DOHH2 (cell line): ENCODE measurements around the gene MIAT.

Experiments used
- H3F3A ChIP-seq: fragments of 200-600 bp; sonication (generic), shearing (Covaris generic); 2 replicates; pipeline ENCODE4 v1.6.0; 2016; ENCODE audit warnings: antibody characterized with exemption, mild to moderate bottlenecking; ENCODE audit not compliant: control insufficient read depth, insufficient read depth
- H3K27ac ChIP-seq: fragments of 200-600 bp; sonication (generic); 2 replicates; pipeline ENCODE4 v1.5.1; 2014; ENCODE audit warnings: low read depth, mild to moderate bottlenecking, low read length, moderate library complexity
- H3K27me3 ChIP-seq: fragments of 200-600 bp; sonication (generic); 2 replicates; pipeline ENCODE4 v1.6.1; 2014; ENCODE audit warnings: mild to moderate bottlenecking, low read length, mixed read lengths; ENCODE audit not compliant: control insufficient read depth
- H3K36me3 ChIP-seq: fragments of 200-600 bp; sonication (generic); 2 replicates; pipeline ENCODE4 v1.6.1; 2014; ENCODE audit warnings: mild to moderate bottlenecking, low read length, moderate library complexity, mixed read lengths; ENCODE audit not compliant: control insufficient read depth
- H3K4me1 ChIP-seq: fragments of 200-600 bp; sonication (generic); 2 replicates; pipeline ENCODE4 v1.6.1; 2014; ENCODE audit warnings: mild to moderate bottlenecking, low read length, mixed read lengths; ENCODE audit not compliant: control insufficient read depth
- H3K4me2 ChIP-seq: fragments of 200-600 bp; sonication (generic); 2 replicates; pipeline ENCODE4 v1.6.0; 2014; ENCODE audit warnings: mild to moderate bottlenecking, low read length, moderate library complexity
- H3K4me3 ChIP-seq: fragments of 200-600 bp; sonication (generic); 2 replicates; pipeline ENCODE4 v1.5.1; 2014; ENCODE audit warnings: mild to moderate bottlenecking, low read length, mixed read lengths
- H3K79me2 ChIP-seq: fragments of 200-600 bp; sonication (generic); 2 replicates; pipeline ENCODE4 v1.6.1; 2014; ENCODE audit warnings: mild to moderate bottlenecking, low read length, mixed read lengths; ENCODE audit not compliant: control insufficient read depth
- H3K9me2 ChIP-seq: fragments of 200-600 bp; sonication (generic); replicated peaks from 2 replicates; pipeline ENCODE4 v1.6.1; 2014; ENCODE audit warnings: mild to moderate bottlenecking, low read length, mixed read lengths; ENCODE audit not compliant: control insufficient read depth
- H3K9me3 ChIP-seq: fragments of 200-600 bp; sonication (generic); 2 replicates; pipeline ENCODE4 v1.6.1; 2014; ENCODE audit warnings: antibody characterized with exemption, low read length, mixed read lengths; ENCODE audit not compliant: control insufficient read depth, insufficient read depth
- H4K20me1 ChIP-seq: fragments of 200-600 bp; sonication (generic); 2 replicates; pipeline ENCODE4 v1.6.0; 2014; ENCODE audit warnings: low read depth, mild to moderate bottlenecking, antibody characterized with exemption, low read length, moderate library complexity; ENCODE audit not compliant: control insufficient read depth, insufficient read depth
- EZH2phosphoT487 ChIP-seq: fragments of 200-600 bp; sonication (generic); IDR thresholded peaks from 2 replicates; pipeline ENCODE4 v1.6.1; 2017; ENCODE audit warnings: borderline replicate concordance, mild to moderate bottlenecking, antibody characterized with exemption, low read length, moderate library complexity, mixed read lengths
- TF ChIP-seq, protein P1 (sequence below): fragments of 200-600 bp; sonication (generic); IDR thresholded peaks from one replicate; pipeline ENCODE4 v1.5.1; 2014; ENCODE audit warnings: antibody characterized with exemption, mild to moderate bottlenecking, low read depth, low read length; ENCODE audit not compliant: poor library complexity, severe bottlenecking

The MIAT gene

GRCh38 chr22:26619510-26619909 is 37.9 kb upstream of the MIAT start:
- Histone ChIP-seq H3K4me1 (peaks cover 39% of the 10 kb centered on the region), H3K79me2 (no peaks in the 10 kb centered on the region), H3K9me2 (no peaks in the 10 kb centered on the region), H3F3A (0 out of 2 replicates have a peak, but pooled peaks cover 8% of the 10 kb centered on the region), H3K36me3 (no peaks in the 10 kb centered on the region), H3K4me3 (no peak overlapping the region), H3K27me3 (peaks cover 6% of the 10 kb centered on the region), H3K9me3 (no peaks in the 10 kb centered on the region), H3K27ac (no peak overlapping the region), H4K20me1 (no peaks in the 10 kb centered on the region), H3K4me2 (no peak overlapping the region)
- TF ChIP-seq, protein P1, sequence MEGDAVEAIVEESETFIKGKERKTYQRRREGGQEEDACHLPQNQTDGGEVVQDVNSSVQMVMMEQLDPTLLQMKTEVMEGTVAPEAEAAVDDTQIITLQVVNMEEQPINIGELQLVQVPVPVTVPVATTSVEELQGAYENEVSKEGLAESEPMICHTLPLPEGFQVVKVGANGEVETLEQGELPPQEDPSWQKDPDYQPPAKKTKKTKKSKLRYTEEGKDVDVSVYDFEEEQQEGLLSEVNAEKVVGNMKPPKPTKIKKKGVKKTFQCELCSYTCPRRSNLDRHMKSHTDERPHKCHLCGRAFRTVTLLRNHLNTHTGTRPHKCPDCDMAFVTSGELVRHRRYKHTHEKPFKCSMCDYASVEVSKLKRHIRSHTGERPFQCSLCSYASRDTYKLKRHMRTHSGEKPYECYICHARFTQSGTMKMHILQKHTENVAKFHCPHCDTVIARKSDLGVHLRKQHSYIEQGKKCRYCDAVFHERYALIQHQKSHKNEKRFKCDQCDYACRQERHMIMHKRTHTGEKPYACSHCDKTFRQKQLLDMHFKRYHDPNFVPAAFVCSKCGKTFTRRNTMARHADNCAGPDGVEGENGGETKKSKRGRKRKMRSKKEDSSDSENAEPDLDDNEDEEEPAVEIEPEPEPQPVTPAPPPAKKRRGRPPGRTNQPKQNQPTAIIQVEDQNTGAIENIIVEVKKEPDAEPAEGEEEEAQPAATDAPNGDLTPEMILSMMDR: no peak
- TF ChIP-seq EZH2phosphoT487: no peak

DNA sequence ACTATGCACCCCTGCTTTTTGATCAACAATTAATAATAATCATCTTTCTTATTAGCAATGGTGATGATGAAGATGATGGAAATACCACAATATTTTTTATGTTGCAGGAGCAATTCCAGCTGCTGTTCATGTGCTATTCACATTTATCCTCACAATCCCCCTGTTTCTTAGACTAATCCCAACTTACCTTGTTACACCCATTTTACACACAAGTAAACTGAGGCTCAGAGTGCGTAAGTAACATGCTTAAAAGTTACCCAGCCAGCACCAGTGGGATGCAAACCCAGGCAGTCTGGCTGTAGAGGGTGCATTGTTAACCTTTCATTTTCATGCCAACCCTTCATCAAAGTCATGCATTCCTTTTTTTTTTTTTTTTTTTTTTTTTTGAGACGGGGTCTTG is 37.2 kb upstream of the MIAT start:
- Histone ChIP-seq H3K79me2 (no peaks in the 10 kb centered on the region), H3K4me1 (peaks cover 32% of the 10 kb centered on the region), H3F3A (0 out of 2 replicates have a peak, but pooled peaks cover 8% of the 10 kb centered on the region), H3K27ac (no peak overlapping the region), H3K9me3 (no peaks in the 10 kb centered on the region), H3K36me3 (no peaks in the 10 kb centered on the region), H3K9me2 (no peaks in the 10 kb centered on the region), H3K27me3 (peaks cover 5% of the 10 kb centered on the region), H3K4me3 (no peak overlapping the region), H3K4me2 (no peak overlapping the region), H4K20me1 (no peaks in the 10 kb centered on the region)
- TF ChIP-seq, protein P1: no peak
- TF ChIP-seq EZH2phosphoT487: no peak

DNA sequence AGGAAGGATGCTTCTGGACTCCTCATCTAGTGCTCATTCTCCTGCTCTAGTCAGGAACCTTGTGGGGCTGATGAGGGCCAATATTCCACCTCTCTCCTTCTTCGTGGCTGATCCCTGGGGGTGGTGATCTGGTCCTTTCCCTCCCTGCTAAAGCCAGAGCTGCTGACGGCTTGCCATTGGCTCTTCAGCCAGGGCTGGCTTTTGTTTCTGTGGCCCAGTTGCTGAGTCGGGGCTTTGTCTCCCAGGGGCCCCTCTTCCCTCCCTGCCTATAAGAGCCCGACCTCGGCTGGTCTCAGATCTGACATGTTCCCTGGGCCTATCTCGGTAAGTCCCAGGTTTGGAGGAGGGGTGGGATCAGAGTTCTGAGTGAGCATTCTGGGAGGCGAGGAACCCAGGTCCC is 35.7 kb upstream of the MIAT start, which contains the start of gene CRYBA4:
CRYBA4 (plus strand) TSS at position 301 of the 400 bp plus-strand sequence. CDS start 634 bp downstream, outside the sequence.
- TF ChIP-seq, protein P1: no peak
- no peak for TF ChIP-seq EZH2phosphoT487
- Histone ChIP-seq H3K4me2 (no peak within 1 kb of the TSS), H3K79me2 (no peaks in the 10 kb centered on the region), H4K20me1 (no peaks in the 10 kb centered on the region), H3K9me3 (no peaks in the 10 kb centered on the region), H3K36me3 (no peaks in the 10 kb centered on the region), H3K4me1 (peaks cover 17% of the 10 kb centered on the region), H3K27me3 (peaks cover 5% of the 10 kb centered on the region), H3F3A (0 out of 2 replicates have a peak, but pooled peaks cover 5% of the 10 kb centered on the region), H3K4me3 (no peak within 1 kb of the TSS), H3K27ac (no peak within 1 kb of the TSS), H3K9me2 (no peaks in the 10 kb centered on the region)
